Activated naive CD8-positive, alpha-beta T cell treated with anti-CD3 and anti-CD28 coated beads for 36 hours (primary cell): ENCODE data around the gene SYT2. TPM values are rescaled to one million over a fixed set of nuclear protein-coding genes. Genes with fewer than 3 reads are reported as not detected.
"Not testable (repeated sequence)": the region's sequence is repeated elsewhere in the genome, so short reads cannot be mapped to it uniquely, and the experiment has no call there.

ENCODE experiments used
- DNase-seq: peaks from one replicate; pipeline ENCODE4 v3.0.0; 2021
- H3K27ac Mint-ChIP-seq: one replicate; pipeline ENCODE4 v1.8.0; 2022; ENCODE audit warnings: mild to moderate bottlenecking, moderate library complexity, mixed read lengths
- H3K27me3 Mint-ChIP-seq: one replicate; pipeline ENCODE4 v1.8.0; 2022; ENCODE audit warnings: mild to moderate bottlenecking, mixed read lengths
- H3K36me3 Mint-ChIP-seq: one replicate; pipeline ENCODE4 v1.8.0; 2021; ENCODE audit warnings: mild to moderate bottlenecking, mixed read lengths
- H3K4me1 Mint-ChIP-seq: one replicate; pipeline ENCODE4 v1.8.0; 2021; ENCODE audit warnings: mixed read lengths
- H3K4me3 Mint-ChIP-seq: one replicate; pipeline ENCODE4 v1.8.0; 2022; ENCODE audit warnings: mild to moderate bottlenecking, moderate library complexity, mixed read lengths
- H3K9me3 Mint-ChIP-seq: one replicate; pipeline ENCODE4 v1.8.0; 2022; ENCODE audit warnings: mixed read lengths
- total RNA-seq, 2 experiments: library from RNA; stranded (reverse); gene quantifications; one replicate each; pipeline ENCODE4 v1.2.3, GENCODE V29; 2021

The SYT2 gene
- total RNA-seq, 2 experiments from 2014 or later = not detected

GRCh38 chr1:202630541-202630940 is 79.7 kb downstream of the SYT2 start:
- DNase-seq = no peak
- H3K4me3 Mint-ChIP-seq = no peak overlapping the region
- no peak overlapping the region for H3K27ac Mint-ChIP-seq
- H3K9me3 Mint-ChIP-seq = no peaks in the 10 kb centered on the region
- peaks cover 47% of the 10 kb centered on the region for H3K27me3 Mint-ChIP-seq
- H3K4me1 Mint-ChIP-seq = peaks cover 19% of the 10 kb centered on the region
- no peaks in the 10 kb centered on the region for H3K36me3 Mint-ChIP-seq

GRCh38 chr1:202630096-202630495 is 80.2 kb downstream of the SYT2 start:
- H3K27ac Mint-ChIP-seq, H3K9me3 Mint-ChIP-seq, DNase-seq, H3K4me3 Mint-ChIP-seq, H3K36me3 Mint-ChIP-seq: not testable (repeated sequence)
- Mint-ChIP-seq H3K27me3 (peaks cover 43% of the 10 kb centered on the region), H3K4me1 (peaks cover 19% of the 10 kb centered on the region)

GRCh38 chr1:202629257-202629811 is 80.9 kb downstream of the SYT2 start:
- H3K4me1 Mint-ChIP-seq = peaks cover 19% of the 10 kb centered on the region
- H3K9me3 Mint-ChIP-seq, H3K27ac Mint-ChIP-seq, DNase-seq, H3K36me3 Mint-ChIP-seq: not testable (repeated sequence)
- peak overlapping the region; percentile 5 for H3K4me3 Mint-ChIP-seq
- H3K27me3 Mint-ChIP-seq = peaks cover 37% of the 10 kb centered on the region

- H3K27me3 Mint-ChIP-seq = peaks cover 31% of the 10 kb centered on the region
- no peak overlapping the region for H3K4me3 Mint-ChIP-seq
- H3K4me1 Mint-ChIP-seq = peaks cover 19% of the 10 kb centered on the region
- DNase-seq = no peak
- no peaks in the 10 kb centered on the region for H3K36me3 Mint-ChIP-seq
- H3K27ac Mint-ChIP-seq = no peak overlapping the region
- no peaks in the 10 kb centered on the region for H3K9me3 Mint-ChIP-seq
Measured at GRCh38 chr1:202628646-202629215, 81.5 kb downstream of the SYT2 start.

- Mint-ChIP-seq H3K4me1 (peaks cover 19% of the 10 kb centered on the region), H3K9me3 (no peaks in the 10 kb centered on the region), H3K27ac (no peak overlapping the region), H3K27me3 (peaks cover 31% of the 10 kb centered on the region), H3K36me3 (no peaks in the 10 kb centered on the region), H3K4me3 (no peak overlapping the region)
- DNase-seq = no peak
Measured at GRCh38 chr1:202627841-202628565, 82.3 kb downstream of the SYT2 start.

- Mint-ChIP-seq H3K27me3 (peaks cover 22% of the 10 kb centered on the region), H3K4me1 (peaks cover 19% of the 10 kb centered on the region)
- not testable (repeated sequence) for H3K27ac Mint-ChIP-seq, DNase-seq, H3K9me3 Mint-ChIP-seq, H3K4me3 Mint-ChIP-seq, H3K36me3 Mint-ChIP-seq
Measured at GRCh38 chr1:202627036-202627435, 83.2 kb downstream of the SYT2 start.

GRCh38 chr1:202625416-202626360 is 84.6 kb downstream of the SYT2 start:
- Mint-ChIP-seq H3K4me1 (peaks cover 19% of the 10 kb centered on the region), H3K27ac (no peak overlapping the region), H3K36me3 (no peaks in the 10 kb centered on the region), H3K27me3 (peaks cover 9% of the 10 kb centered on the region), H3K4me3 (no peak overlapping the region), H3K9me3 (no peaks in the 10 kb centered on the region)
- peak; percentile 69 for DNase-seq

- DNase-seq = no peak
- Mint-ChIP-seq H3K27ac (no peak overlapping the region), H3K4me3 (no peak overlapping the region), H3K36me3 (no peaks in the 10 kb centered on the region), H3K9me3 (no peaks in the 10 kb centered on the region), H3K4me1 (peaks cover 12% of the 10 kb centered on the region), H3K27me3 (peaks cover 2% of the 10 kb centered on the region)
Measured at GRCh38 chr1:202624781-202625108, 85.5 kb downstream of the SYT2 start.

GRCh38 chr1:202624088-202624780 is 86.0 kb downstream of the SYT2 start:
- H3K9me3 Mint-ChIP-seq = no peaks in the 10 kb centered on the region
- peaks cover 8% of the 10 kb centered on the region for H3K4me1 Mint-ChIP-seq
- H3K27ac Mint-ChIP-seq = no peak overlapping the region
- H3K4me3 Mint-ChIP-seq = no peak overlapping the region
- no peaks in the 10 kb centered on the region for H3K36me3 Mint-ChIP-seq
- peaks cover 4% of the 10 kb centered on the region for H3K27me3 Mint-ChIP-seq
- DNase-seq = no peak

GRCh38 chr1:202623476-202623875 is 86.8 kb downstream of the SYT2 start:
- H3K4me1 Mint-ChIP-seq, H3K4me3 Mint-ChIP-seq, DNase-seq, H3K9me3 Mint-ChIP-seq, H3K27me3 Mint-ChIP-seq, H3K27ac Mint-ChIP-seq, H3K36me3 Mint-ChIP-seq: not testable (repeated sequence)

- H3K27ac Mint-ChIP-seq = no peak overlapping the region
- no peak for DNase-seq
- no peaks in the 10 kb centered on the region for H3K36me3 Mint-ChIP-seq
- no peaks in the 10 kb centered on the region for H3K9me3 Mint-ChIP-seq
- H3K27me3 Mint-ChIP-seq = peaks cover 10% of the 10 kb centered on the region
- peaks cover 2% of the 10 kb centered on the region for H3K4me1 Mint-ChIP-seq
- H3K4me3 Mint-ChIP-seq = no peak overlapping the region
Measured at GRCh38 chr1:202623075-202623474, 87.2 kb downstream of the SYT2 start.

- peaks cover 17% of the 10 kb centered on the region for H3K27me3 Mint-ChIP-seq
- no peaks in the 10 kb centered on the region for H3K36me3 Mint-ChIP-seq
- H3K4me1 Mint-ChIP-seq = peaks cover 2% of the 10 kb centered on the region
- H3K4me3 Mint-ChIP-seq = no peak overlapping the region
- no peak overlapping the region for H3K27ac Mint-ChIP-seq
- no peaks in the 10 kb centered on the region for H3K9me3 Mint-ChIP-seq
- no peak for DNase-seq
Measured at GRCh38 chr1:202622388-202622787, 87.9 kb downstream of the SYT2 start.

- Mint-ChIP-seq H3K4me3 (no peak overlapping the region), H3K27me3 (peaks cover 25% of the 10 kb centered on the region), H3K4me1 (peaks cover 8% of the 10 kb centered on the region), H3K27ac (no peak overlapping the region), H3K36me3 (no peaks in the 10 kb centered on the region), H3K9me3 (no peaks in the 10 kb centered on the region)
- no peak for DNase-seq
Measured at GRCh38 chr1:202621446-202621845, 88.8 kb downstream of the SYT2 start.

- peaks cover 21% of the 10 kb centered on the region for H3K4me1 Mint-ChIP-seq
- H3K36me3 Mint-ChIP-seq, H3K4me3 Mint-ChIP-seq, H3K27ac Mint-ChIP-seq, H3K9me3 Mint-ChIP-seq, DNase-seq: not testable (repeated sequence)
- H3K27me3 Mint-ChIP-seq = peaks cover 25% of the 10 kb centered on the region
Measured at GRCh38 chr1:202620036-202620435, 90.2 kb downstream of the SYT2 start.

GRCh38 chr1:202619505-202619904 is 90.7 kb downstream of the SYT2 start:
- Mint-ChIP-seq H3K4me1 (peaks cover 25% of the 10 kb centered on the region), H3K36me3 (no peaks in the 10 kb centered on the region), H3K4me3 (no peak overlapping the region), H3K9me3 (no peaks in the 10 kb centered on the region), H3K27ac (no peak overlapping the region), H3K27me3 (peaks cover 25% of the 10 kb centered on the region)
- DNase-seq = no peak
